ENCODE data around the gene RYR2.

DNA sequence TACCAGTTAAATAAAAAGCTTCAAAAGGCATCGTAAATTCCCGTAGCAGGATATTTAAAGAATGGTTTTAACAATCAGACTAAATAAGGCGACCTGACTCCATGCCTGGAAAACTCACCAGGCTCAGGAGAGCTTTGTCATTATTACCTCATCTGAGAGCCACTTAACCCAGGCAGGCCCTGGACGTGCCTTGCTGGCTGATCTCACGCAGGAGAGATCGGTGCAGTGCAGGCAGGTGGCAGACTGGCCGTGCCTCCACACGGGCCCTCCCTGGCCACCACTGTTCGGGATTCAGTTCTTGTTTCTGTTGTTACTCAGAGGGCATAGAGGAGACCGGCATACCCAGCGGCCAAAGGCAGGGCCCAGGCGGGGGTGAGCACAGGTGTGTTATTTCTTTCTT lies 44.1 kb upstream of the RYR2 start:
- TF ChIP-seq POLR2A (IDR thresholded peaks at IDR 0.05), result no peak
- TF ChIP-seq, protein P1, sequence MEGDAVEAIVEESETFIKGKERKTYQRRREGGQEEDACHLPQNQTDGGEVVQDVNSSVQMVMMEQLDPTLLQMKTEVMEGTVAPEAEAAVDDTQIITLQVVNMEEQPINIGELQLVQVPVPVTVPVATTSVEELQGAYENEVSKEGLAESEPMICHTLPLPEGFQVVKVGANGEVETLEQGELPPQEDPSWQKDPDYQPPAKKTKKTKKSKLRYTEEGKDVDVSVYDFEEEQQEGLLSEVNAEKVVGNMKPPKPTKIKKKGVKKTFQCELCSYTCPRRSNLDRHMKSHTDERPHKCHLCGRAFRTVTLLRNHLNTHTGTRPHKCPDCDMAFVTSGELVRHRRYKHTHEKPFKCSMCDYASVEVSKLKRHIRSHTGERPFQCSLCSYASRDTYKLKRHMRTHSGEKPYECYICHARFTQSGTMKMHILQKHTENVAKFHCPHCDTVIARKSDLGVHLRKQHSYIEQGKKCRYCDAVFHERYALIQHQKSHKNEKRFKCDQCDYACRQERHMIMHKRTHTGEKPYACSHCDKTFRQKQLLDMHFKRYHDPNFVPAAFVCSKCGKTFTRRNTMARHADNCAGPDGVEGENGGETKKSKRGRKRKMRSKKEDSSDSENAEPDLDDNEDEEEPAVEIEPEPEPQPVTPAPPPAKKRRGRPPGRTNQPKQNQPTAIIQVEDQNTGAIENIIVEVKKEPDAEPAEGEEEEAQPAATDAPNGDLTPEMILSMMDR (IDR thresholded peaks at IDR 0.05), result no peak
